Nephron (organoid): ENCODE results near the gene PPARGC1A.

ENCODE experiments used
- H3K27ac Mint-ChIP-seq, 3 experiments: 2 replicates each; pipeline ENCODE4 v1.8.0; 2020; ENCODE audit warnings: mixed read lengths in 3 of 3, mild to moderate bottlenecking in 2 of 3, moderate library complexity in 1 of 3
- H3K27me3 Mint-ChIP-seq: 2 replicates; pipeline ENCODE4 v1.8.0; 2021; ENCODE audit warnings: low read depth, mild to moderate bottlenecking, moderate library complexity, mixed read lengths
- H3K36me3 Mint-ChIP-seq: 2 replicates; pipeline ENCODE4 v1.8.0; 2020; ENCODE audit warnings: low read depth, mixed read lengths
- H3K4me1 Mint-ChIP-seq: 2 replicates; pipeline ENCODE4 v1.8.0; 2020; ENCODE audit warnings: mixed read lengths
- H3K4me3 Mint-ChIP-seq, 3 experiments: 2 replicates each; pipeline ENCODE4 v1.8.0; 2020; ENCODE audit warnings: mild to moderate bottlenecking in 3 of 3, mixed read lengths in 3 of 3, moderate library complexity in 2 of 3
- H3K9me3 Mint-ChIP-seq: 2 replicates; pipeline ENCODE4 v1.8.0; 2020; ENCODE audit warnings: mixed read lengths
- TF ChIP-seq, protein P1 (sequence below), 3 experiments: fragments of 200-600 bp; sonication (generic); IDR thresholded peaks; one replicate each; pipeline ENCODE4 v1.5.0; 2021; ENCODE audit warnings: antibody characterized with exemption in 3 of 3; ENCODE audit not compliant: unreplicated experiment in 3 of 3

PPARGC1A gene

DNA sequence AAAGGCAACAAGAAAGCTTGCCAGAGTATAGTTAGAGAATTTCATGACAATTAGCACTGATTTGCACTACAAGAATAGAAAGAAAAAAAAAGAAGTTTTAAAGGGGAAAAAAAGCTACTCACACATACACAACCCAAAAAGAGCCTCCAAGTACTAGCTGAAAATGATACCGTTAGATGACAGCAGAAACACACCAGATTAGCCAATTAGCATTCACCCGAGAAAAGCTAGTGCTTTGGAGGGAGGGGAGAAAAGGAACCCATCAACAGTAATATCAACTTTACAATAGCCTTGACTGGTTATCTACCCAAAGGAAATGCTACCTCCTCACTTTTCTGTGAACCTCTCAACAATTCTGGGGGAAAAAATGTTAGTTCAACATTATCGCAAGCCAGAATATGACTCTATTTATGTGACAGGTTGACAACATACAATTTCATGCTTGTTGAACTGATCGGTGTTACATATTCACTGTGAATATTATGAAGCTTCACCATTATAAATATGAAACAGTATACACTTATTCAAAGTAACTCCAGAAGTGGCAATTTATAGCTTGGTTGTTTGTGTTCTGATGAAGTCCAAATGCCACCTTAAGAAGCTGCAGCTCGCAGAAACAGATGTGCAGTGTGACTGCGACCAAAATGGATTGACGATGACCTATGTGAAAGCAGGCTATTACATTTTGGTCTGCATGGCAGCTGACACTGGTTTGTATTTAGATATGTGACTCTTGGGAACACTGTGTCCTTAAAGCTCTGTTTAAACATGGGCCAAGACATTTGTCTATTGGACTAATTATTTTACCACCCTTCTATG, 15.9 kb downstream of the PPARGC1A start:
- H3K27me3 Mint-ChIP-seq: peaks cover 10% of the 10 kb centered on the region
- H3K27ac Mint-ChIP-seq: no peak overlapping the region
- H3K36me3 Mint-ChIP-seq: peaks cover 8% of the 10 kb centered on the region
- no peak overlapping the region for H3K4me3 Mint-ChIP-seq
- peaks cover 38% of the 10 kb centered on the region for H3K4me1 Mint-ChIP-seq
- no peaks in the 10 kb centered on the region for H3K9me3 Mint-ChIP-seq
- TF ChIP-seq, protein P1, sequence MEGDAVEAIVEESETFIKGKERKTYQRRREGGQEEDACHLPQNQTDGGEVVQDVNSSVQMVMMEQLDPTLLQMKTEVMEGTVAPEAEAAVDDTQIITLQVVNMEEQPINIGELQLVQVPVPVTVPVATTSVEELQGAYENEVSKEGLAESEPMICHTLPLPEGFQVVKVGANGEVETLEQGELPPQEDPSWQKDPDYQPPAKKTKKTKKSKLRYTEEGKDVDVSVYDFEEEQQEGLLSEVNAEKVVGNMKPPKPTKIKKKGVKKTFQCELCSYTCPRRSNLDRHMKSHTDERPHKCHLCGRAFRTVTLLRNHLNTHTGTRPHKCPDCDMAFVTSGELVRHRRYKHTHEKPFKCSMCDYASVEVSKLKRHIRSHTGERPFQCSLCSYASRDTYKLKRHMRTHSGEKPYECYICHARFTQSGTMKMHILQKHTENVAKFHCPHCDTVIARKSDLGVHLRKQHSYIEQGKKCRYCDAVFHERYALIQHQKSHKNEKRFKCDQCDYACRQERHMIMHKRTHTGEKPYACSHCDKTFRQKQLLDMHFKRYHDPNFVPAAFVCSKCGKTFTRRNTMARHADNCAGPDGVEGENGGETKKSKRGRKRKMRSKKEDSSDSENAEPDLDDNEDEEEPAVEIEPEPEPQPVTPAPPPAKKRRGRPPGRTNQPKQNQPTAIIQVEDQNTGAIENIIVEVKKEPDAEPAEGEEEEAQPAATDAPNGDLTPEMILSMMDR (IDR thresholded peaks at IDR 0.05; ENCODE audit: unreplicated experiment in 3 of 3): no peak

DNA sequence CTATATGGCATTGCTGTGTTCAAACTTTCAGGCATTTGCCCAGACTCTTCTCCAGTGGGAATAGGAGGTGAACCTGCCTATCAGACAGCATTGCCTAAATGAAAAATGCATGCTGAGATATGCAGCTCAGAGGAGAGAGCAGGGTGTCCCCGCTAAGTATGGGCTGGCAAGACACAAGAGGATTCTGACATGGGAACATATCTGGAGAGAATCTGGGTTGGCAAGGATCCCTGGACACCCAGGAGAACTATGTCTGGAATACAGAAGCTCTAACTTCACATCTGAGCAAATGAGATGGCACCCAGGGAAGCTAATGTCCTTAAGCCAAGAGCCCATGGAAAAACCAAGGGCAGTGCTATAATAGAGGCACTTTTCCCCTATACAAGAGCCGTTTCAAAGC, 18.4 kb downstream of the PPARGC1A start:
- Mint-ChIP-seq H3K9me3 (no peaks in the 10 kb centered on the region), H3K27me3 (peaks cover 12% of the 10 kb centered on the region), H3K36me3 (peaks cover 4% of the 10 kb centered on the region), H3K4me1 (peaks cover 25% of the 10 kb centered on the region), H3K27ac (no peak overlapping the region), H3K4me3 (no peak overlapping the region)
- TF ChIP-seq, protein P1 (IDR thresholded peaks at IDR 0.05; ENCODE audit: unreplicated experiment in 3 of 3): no peak

DNA sequence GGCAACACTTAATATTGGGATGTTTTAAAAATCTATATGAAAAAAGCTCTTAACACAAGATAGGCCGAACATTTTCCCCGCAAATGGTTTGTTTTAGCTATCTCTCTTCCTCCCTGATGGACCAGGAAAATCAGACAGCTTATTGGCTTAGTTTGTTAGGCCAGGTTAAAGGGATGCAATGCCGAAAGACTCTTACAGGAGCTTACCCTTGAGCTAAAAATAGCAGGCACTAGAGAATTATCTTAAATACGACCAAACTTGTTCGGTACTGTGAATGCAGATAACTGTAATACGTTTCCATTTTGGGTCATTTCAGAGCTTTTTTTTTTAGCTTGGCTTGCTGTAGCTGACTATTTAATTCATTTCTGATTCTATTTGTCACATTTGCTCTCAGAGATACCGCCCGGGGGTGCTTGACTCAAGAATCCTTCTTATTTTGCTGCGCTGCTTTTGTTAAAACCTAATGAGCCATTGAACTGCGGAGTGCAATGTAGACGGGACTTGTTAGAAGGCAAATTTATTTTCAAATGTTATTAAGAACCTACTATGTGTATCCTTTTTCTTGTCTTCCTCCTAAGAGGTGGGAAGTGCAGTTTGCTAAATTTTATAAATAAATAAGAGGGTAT, 23.3 kb downstream of the PPARGC1A start:
- TF ChIP-seq, protein P1 (IDR thresholded peaks at IDR 0.05; ENCODE audit: unreplicated experiment in 3 of 3): no peak
- H3K27ac Mint-ChIP-seq: no peak overlapping the region
- no peaks in the 10 kb centered on the region for H3K9me3 Mint-ChIP-seq
- H3K4me3 Mint-ChIP-seq: no peak overlapping the region
- H3K4me1 Mint-ChIP-seq: peaks cover 3% of the 10 kb centered on the region
- peaks cover 6% of the 10 kb centered on the region for H3K27me3 Mint-ChIP-seq
- H3K36me3 Mint-ChIP-seq: no peaks in the 10 kb centered on the region

GRCh38 chr4:23861897-23862296, 27.9 kb downstream of the PPARGC1A start:
- Mint-ChIP-seq H3K4me3 (no peak overlapping the region), H3K4me1 (no peaks in the 10 kb centered on the region), H3K9me3 (no peaks in the 10 kb centered on the region), H3K36me3 (no peaks in the 10 kb centered on the region), H3K27me3 (no peaks in the 10 kb centered on the region), H3K27ac (no peak overlapping the region)
- TF ChIP-seq, protein P1 (IDR thresholded peaks at IDR 0.05; ENCODE audit: unreplicated experiment in 3 of 3): no peak

DNA sequence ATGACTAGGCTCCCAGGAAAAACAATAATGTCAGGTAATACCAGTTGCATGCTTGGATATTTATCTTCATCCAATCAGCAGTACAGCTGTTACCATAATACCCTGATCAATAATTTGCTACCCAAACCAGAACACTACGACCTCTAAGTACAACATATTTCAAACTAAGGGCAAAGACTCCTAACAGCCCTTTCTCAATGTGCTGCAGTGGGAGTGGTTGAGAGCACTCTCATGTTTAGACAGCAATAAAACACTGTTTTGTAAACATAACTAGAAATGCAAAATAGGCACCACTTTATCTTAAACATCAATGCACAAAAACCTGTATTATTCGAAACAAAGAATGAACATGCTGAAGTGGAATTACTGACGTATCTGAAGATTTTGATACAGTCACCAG, 28.9 kb downstream of the PPARGC1A start:
- no peaks in the 10 kb centered on the region for H3K4me1 Mint-ChIP-seq
- H3K9me3 Mint-ChIP-seq: no peaks in the 10 kb centered on the region
- TF ChIP-seq, protein P1 (IDR thresholded peaks at IDR 0.05; ENCODE audit: unreplicated experiment in 3 of 3): no peak
- H3K4me3 Mint-ChIP-seq: no peak overlapping the region
- H3K27ac Mint-ChIP-seq: no peak overlapping the region
- H3K36me3 Mint-ChIP-seq: no peaks in the 10 kb centered on the region
- no peaks in the 10 kb centered on the region for H3K27me3 Mint-ChIP-seq
